Gastrocnemius medialis (tissue), 4 donors: ENCODE measurements around the gene MTHFD2.

Experiments used
- CTCF ChIP-seq, 5 experiments: fragments of 450-650 bp in 3 of 5; fragments of 200-600 bp in 2 of 5; sonication (generic) in 2 of 5; IDR thresholded peaks in 4 of 5; conservative IDR thresholded peaks in 1 of 5; 1 replicate in 4 of 5; 2 replicates in 1 of 5; pipeline ENCODE4 v1.5.1; 2016 to 2019; ENCODE audit warnings: antibody characterized with exemption in 5 of 5, mild to moderate bottlenecking in 3 of 5, moderate library complexity in 3 of 5
- POLR2A ChIP-seq, 2 donors: fragments of 450-650 bp; IDR thresholded peaks; one replicate each; pipeline ENCODE4 v1.6.1; 2017; ENCODE audit warnings: antibody characterized with exemption in 2 of 2, mild to moderate bottlenecking in 2 of 2, moderate library complexity in 2 of 2

GRCh38 chr2:74226648-74227213 lies 28.3 kb downstream of the MTHFD2 start:
- TF ChIP-seq CTCF (IDR thresholded peaks at IDR 0.05 in 4 of 5, conservative IDR thresholded peaks at IDR 0.05 in 1 of 5) (no peak), POLR2A (IDR thresholded peaks at IDR 0.05) (no peak)
